H1 (cell line): ENCODE measurements around the gene PCNA. TPM values are rescaled to one million over a fixed set of nuclear protein-coding genes. Genes with fewer than 3 reads are reported as not detected.

Experiments
- CTCF ChIA-PET: fragments of 300-600 bp; sonication (Branson Sonifier 250); formaldehyde crosslinking; loops from one replicate; lab custom pipeline; 2021; ENCODE audit not compliant: partially characterized antibody; lab: Charles Lee
- POLR2A ChIA-PET: fragments of 300-600 bp; sonication (Branson Sonifier 250); formaldehyde crosslinking; loops from one replicate; lab custom pipeline; 2021; ENCODE audit warnings: inconsistent platforms; ENCODE audit not compliant: partially characterized antibody; lab: Charles Lee
- DNase-seq, 2 experiments: peaks; one replicate each; pipeline versions ENCODE4 v3.0.0 to v3.0.0-alpha.2; 2010 to 2022; ENCODE audit warnings: low spot score in 2 of 2, low read depth in 1 of 2, mixed read lengths in 1 of 2
- FAIRE-seq: peaks from 2 replicates; lab custom pipeline; 2011; peaks lifted over from hg19 to GRCh38; lab: Jason Lieb, UNC
- H2AFZ ChIP-seq: 2 replicates; pipeline ENCODE4 v1.8.1; 2012; ENCODE audit warnings: low read length, inconsistent platforms
- H2AK5ac ChIP-seq: 2 replicates; pipeline ENCODE4 v1.6.1; 2013; ENCODE audit warnings: low read depth, low read length
- H2BK120ac ChIP-seq: replicated peaks from 2 replicates; pipeline ENCODE3; 2013; ENCODE audit warnings: low read depth, low read length, inconsistent platforms
- H2BK12ac ChIP-seq: 2 replicates; pipeline ENCODE4 v1.6.1; 2013; ENCODE audit warnings: low read depth, low read length
- H2BK15ac ChIP-seq: 2 replicates; pipeline ENCODE4 v1.6.1; 2013; ENCODE audit warnings: low read length
- H2BK20ac ChIP-seq: 2 replicates; pipeline ENCODE4 v1.6.1; 2013; ENCODE audit warnings: low read length
- H2BK5ac ChIP-seq: 2 replicates; pipeline ENCODE4 v1.6.1; 2013; ENCODE audit warnings: low read depth, low read length
- H3K14ac ChIP-seq: 2 replicates; pipeline ENCODE4 v1.6.1; 2013; ENCODE audit warnings: inconsistent platforms; ENCODE audit not compliant: insufficient read length
- H3K18ac ChIP-seq: 2 replicates; pipeline ENCODE4 v1.6.1; 2013; ENCODE audit warnings: low read length; ENCODE audit errors: extremely low read depth
- H3K23ac ChIP-seq: 2 replicates; pipeline ENCODE4 v1.6.1; 2013; ENCODE audit warnings: inconsistent platforms; ENCODE audit not compliant: insufficient read length
- H3K23me2 ChIP-seq: 2 replicates; pipeline ENCODE4 v1.6.1; 2013; ENCODE audit warnings: low read depth, low read length
- H3K27ac ChIP-seq: 2 replicates; pipeline ENCODE4 v1.6.1; 2011; ENCODE audit warnings: low read depth, low read length, inconsistent platforms
- H3K27me3 ChIP-seq, 4 experiments: replicated peaks in 1 of 4; 1 replicate in 1 of 4; 2 replicates in 3 of 4; pipeline versions ENCODE4 v1.6.1 to v1.8.1; 2011 to 2013; ENCODE audit warnings: low read length in 3 of 4, mild to moderate bottlenecking in 3 of 4, inconsistent platforms in 2 of 4, mixed read lengths in 2 of 4, moderate library complexity in 1 of 4; ENCODE audit not compliant: control insufficient read depth in 3 of 4, insufficient read depth in 3 of 4; ENCODE audit errors: extremely low read depth in 1 of 4
- H3K36me3 ChIP-seq, 4 experiments: 2 replicates each; pipeline versions ENCODE4 v1.6.1 to v1.8.1; 2011 to 2013; ENCODE audit warnings: mild to moderate bottlenecking in 4 of 4, low read length in 3 of 4, moderate library complexity in 2 of 4, control low read depth in 1 of 4, inconsistent platforms in 1 of 4; ENCODE audit not compliant: insufficient read depth in 4 of 4, control insufficient read depth in 2 of 4
- H3K4ac ChIP-seq: replicated peaks from 2 replicates; pipeline ENCODE3; 2013; ENCODE audit warnings: low read length, low read depth, mixed read lengths, inconsistent platforms; ENCODE audit not compliant: insufficient read length
- H3K4me1 ChIP-seq, 4 experiments: replicated peaks in 1 of 4; 1 replicate in 1 of 4; 2 replicates in 3 of 4; pipeline versions ENCODE4 v1.6.1 to v1.8.1; 2011 to 2013; ENCODE audit warnings: low read length in 3 of 4, inconsistent platforms in 2 of 4, mixed read lengths in 1 of 4; ENCODE audit not compliant: insufficient read depth in 4 of 4, control insufficient read depth in 3 of 4
- H3K4me2 ChIP-seq, 2 experiments: 2 replicates each; pipeline versions ENCODE4 v1.6.1 to v1.8.1; 2011 to 2013; ENCODE audit warnings: low read depth in 2 of 2, low read length in 2 of 2, control low read depth in 1 of 2, inconsistent platforms in 1 of 2, mild to moderate bottlenecking in 1 of 2; ENCODE audit not compliant: insufficient read depth in 1 of 2
- H3K4me3 ChIP-seq, 4 experiments: fragments of 200-600, 300-600 bp in 1 of 4; sonication (generic), shearing (Covaris generic), sonication (Bioruptor Twin) in 1 of 4; 2 replicates each; pipeline versions ENCODE4 v1.5.1 to v1.8.1; 2011 to 2016; ENCODE audit warnings: low read length in 4 of 4, low read depth in 3 of 4, control low read depth in 2 of 4, inconsistent platforms in 2 of 4, mild to moderate bottlenecking in 2 of 4, mixed read lengths in 1 of 4, moderate library complexity in 1 of 4; ENCODE audit not compliant: insufficient read depth in 2 of 4; ENCODE audit errors: extremely low read depth in 1 of 4
- H3K56ac ChIP-seq: replicated peaks from 2 replicates; pipeline ENCODE3; 2013; ENCODE audit warnings: low read depth, mild to moderate bottlenecking, mixed read lengths, low read length, inconsistent platforms; ENCODE audit not compliant: insufficient read length
- H3K79me1 ChIP-seq: 2 replicates; pipeline ENCODE4 v1.6.1; 2013; ENCODE audit warnings: low read depth, low read length, control low read depth
- H3K79me2 ChIP-seq, 2 experiments: 2 replicates each; pipeline versions ENCODE4 v1.6.1 to v1.8.1; 2012 to 2013; ENCODE audit warnings: low read length in 2 of 2, mild to moderate bottlenecking in 2 of 2, inconsistent platforms in 1 of 2; ENCODE audit not compliant: insufficient read depth in 2 of 2, control insufficient read depth in 1 of 2
- H3K9ac ChIP-seq, 4 experiments: replicated peaks in 1 of 4; 1 replicate in 1 of 4; 2 replicates in 3 of 4; pipeline versions ENCODE4 v1.6.1 to v1.8.1; 2011 to 2013; ENCODE audit warnings: low read depth in 3 of 4, low read length in 3 of 4, control low read depth in 2 of 4, mild to moderate bottlenecking in 2 of 4, moderate library complexity in 2 of 4, inconsistent platforms in 1 of 4; ENCODE audit errors: extremely low read depth in 1 of 4
- H3K9me3 ChIP-seq, 2 experiments: 2 replicates each; pipeline versions ENCODE4 v1.6.1 to v1.8.1; 2012 to 2013; ENCODE audit warnings: mild to moderate bottlenecking in 2 of 2, moderate library complexity in 2 of 2, control low read depth in 1 of 2, inconsistent platforms in 1 of 2, low read depth in 1 of 2, low read length in 1 of 2, mixed read lengths in 1 of 2; ENCODE audit not compliant: insufficient read depth in 2 of 2
- H4K20me1 ChIP-seq, 2 experiments: replicated peaks in 1 of 2; 2 replicates each; pipeline versions ENCODE3 to v1.8.1; 2011 to 2013; ENCODE audit warnings: inconsistent platforms in 2 of 2, low read length in 2 of 2, mild to moderate bottlenecking in 1 of 2; ENCODE audit not compliant: insufficient read depth in 2 of 2, control insufficient read depth in 1 of 2
- H4K5ac ChIP-seq: 2 replicates; pipeline ENCODE4 v1.6.1; 2013; ENCODE audit warnings: low read length, low read depth, mixed read lengths, inconsistent platforms; ENCODE audit not compliant: insufficient read length
- H4K8ac ChIP-seq: 2 replicates; pipeline ENCODE4 v1.8.0; 2013; ENCODE audit warnings: mild to moderate bottlenecking, moderate library complexity, low read length, inconsistent platforms; ENCODE audit not compliant: insufficient read depth; ENCODE audit errors: extremely low read depth
- H4K91ac ChIP-seq: replicated peaks from 2 replicates; pipeline ENCODE3; 2013; ENCODE audit warnings: low read length, mixed read lengths, inconsistent platforms; ENCODE audit not compliant: insufficient read length
- ATF3 ChIP-seq: IDR thresholded peaks from 2 replicates; pipeline ENCODE4 v1.6.1; 2011; ENCODE audit warnings: low read depth, mild to moderate bottlenecking, low read length; ENCODE audit not compliant: insufficient read depth
- BCL11A ChIP-seq, 2 experiments: IDR thresholded peaks; one replicate each; pipeline ENCODE4 v1.6.1; 2011; ENCODE audit warnings: low read depth in 2 of 2, low read length in 2 of 2, mild to moderate bottlenecking in 2 of 2
- BRCA1 ChIP-seq: IDR thresholded peaks from 2 replicates; pipeline ENCODE4 v1.6.1; 2012; ENCODE audit warnings: low read depth, low read length, improper control_type of control experiment
- CTBP2 ChIP-seq: IDR thresholded peaks from 2 replicates; pipeline ENCODE4 v1.7.0; 2011; ENCODE audit warnings: borderline replicate concordance, mild to moderate bottlenecking, moderate library complexity, mixed read lengths, low read length; ENCODE audit not compliant: insufficient read depth, insufficient read length
- HDAC6 ChIP-seq: IDR thresholded peaks from one replicate; pipeline ENCODE4 v1.7.1; 2012; ENCODE audit warnings: low read depth, mild to moderate bottlenecking, inconsistent platforms, low read length, moderate library complexity
- POU5F1 ChIP-seq: IDR thresholded peaks from 2 replicates; pipeline ENCODE4 v1.6.1; 2011; ENCODE audit warnings: low read depth, mild to moderate bottlenecking, low read length, moderate library complexity
- TAF7 ChIP-seq: optimal IDR thresholded peaks from 2 replicates; pipeline ENCODE3; 2011; ENCODE audit warnings: low read depth, mild to moderate bottlenecking, inconsistent platforms, low read length, moderate library complexity, borderline replicate concordance
- TBP ChIP-seq: IDR thresholded peaks from 2 replicates; pipeline ENCODE4 v1.6.1; 2011; ENCODE audit warnings: low read depth, low read length, improper control_type of control experiment
- TEAD4 ChIP-seq: IDR thresholded peaks from 2 replicates; pipeline ENCODE4 v1.6.1; 2012; ENCODE audit warnings: low read depth, low read length, inconsistent platforms, mixed read lengths
- WGBS, 2 experiments: shearing (Covaris generic) in 1 of 2; methylation state at CpG; one replicate each; pipeline versions ENCODE4 v1.1.6 to v1.1.7; 2013 to 2015; ENCODE audit warnings: low lambda C conversion rate in 2 of 2, mixed read lengths in 2 of 2, inconsistent platforms in 1 of 2, low coverage in 1 of 2, missing lambda C conversion rate in 1 of 2; ENCODE audit not compliant: insufficient replicate concordance in 2 of 2, insufficient coverage in 1 of 2, insufficient read length in 1 of 2; ENCODE audit errors: extremely low coverage in 1 of 2, missing lambda C conversion rate in 1 of 2; 5-methylcytosine and 5-hydroxymethylcytosine counted together
- polyA plus RNA-seq, 7 experiments: library from polyadenylated mRNA; depleted of rRNA in 3 of 7; stranded (reverse) in 5 of 7; unstranded in 2 of 7; fragments of >200 nt in 5 of 7; fragments of 200-250 nt in 2 of 7; gene quantifications; 1 replicate in 5 of 7; 2 replicates in 1 of 7; 4 replicates in 1 of 7; pipeline versions ENCODE4 v1.2.1 to v1.2.3, GENCODE V29; 2011 to 2013; ENCODE audit warnings: missing spikeins in 2 of 7, mixed read lengths in 2 of 7
- total RNA-seq: library from RNA; stranded (reverse); fragmentation: NEBNext Ultra II Directional; extraction: Animal tissue kit (Norgen Biotek cat#: 25700); gene quantifications from 2 replicates; pipeline ENCODE4 v1.2.1, GENCODE V29; 2021

The PCNA gene
- total and polyA plus RNA-seq, 2 of the 8 experiments (the other 6 are each of a cell fraction or from before 2014, with no cell fraction given) = 290 to 737 TPM

GRCh38 chr20:5091902-5092301, 27.9 kb downstream of the PCNA start:
- Histone ChIP-seq H3K9me3 (no peaks in the 10 kb centered on the region), H2AK5ac (no peak overlapping the region), H2BK5ac (no peak overlapping the region), H4K8ac (no peak overlapping the region), H3K23me2 (no peaks in the 10 kb centered on the region), H3K4me3 (no peak overlapping the region), H3K9ac (no peak overlapping the region), H3K79me1 (no peaks in the 10 kb centered on the region), H2AFZ (no peak overlapping the region)
- POLR2A ChIA-PET = interaction anchor here (0.9 to 3.3 kb wide), 3 partner anchors 13 to 24 kb away, joined by 3 to 11 read pairs (median 4); no protein-coding TSS in a partner anchor
- TF ChIP-seq BCL11A (IDR thresholded peaks at IDR 0.05; ENCODE audit: low read depth in 2 of 2, low read length in 2 of 2) = no peak
- no peak for TF ChIP-seq ATF3
- no peak for TF ChIP-seq TAF7
- no peak for TF ChIP-seq BRCA1
- TF ChIP-seq TEAD4 = no peak
- no peak for TF ChIP-seq HDAC6
- TF ChIP-seq TBP = no peak
- TF ChIP-seq CTBP2 = no peak
- no peak for TF ChIP-seq POU5F1
- TF ChIP-seq, all 59 proteins: peak for 0
- no peaks in the 10 kb centered on the region for H3K4me1 ChIP-seq
- H3K14ac ChIP-seq = no peak overlapping the region
- no peak overlapping the region for H3K4ac ChIP-seq
- no peak overlapping the region for H2BK20ac ChIP-seq
- no peak overlapping the region for H4K91ac ChIP-seq
- WGBS, 2 experiments = 75% methylated on average over 6 of the region's 6 CpGs; no CpG with 5 or more reads in 1 of the 2 experiments
- no peaks in the 10 kb centered on the region for H4K20me1 ChIP-seq
- DNase-seq (no peak), FAIRE-seq (no peak)
- H3K27me3 ChIP-seq = no peaks in the 10 kb centered on the region
- H3K23ac ChIP-seq = no peak overlapping the region
- H2BK120ac ChIP-seq = no peak overlapping the region
- no peak overlapping the region for H3K56ac ChIP-seq
- peaks cover 0 to 5% (median under 1%) of the 10 kb centered on the region in 4 experiments; a peak in 4 of 8 replicates for H3K36me3 ChIP-seq
- H3K79me2 ChIP-seq = no peaks in the 10 kb centered on the region
- H3K4me2 ChIP-seq = no peak overlapping the region
- H2BK15ac ChIP-seq = no peak overlapping the region
- H3K27ac ChIP-seq = no peak overlapping the region
- H2BK12ac ChIP-seq = no peak overlapping the region
- CTCF ChIA-PET = interaction anchor here (0.6 to 1.9 kb wide), 4 partner anchors 9 to 428 kb away, joined by 3 to 14 read pairs (median 4); no protein-coding TSS in a partner anchor
- H4K5ac ChIP-seq = no peak overlapping the region
- H3K18ac ChIP-seq = no peak overlapping the region
